Osteoblast (primary cell): ENCODE data around the gene TBC1D4. TPM values are rescaled to one million over a fixed set of nuclear protein-coding genes. Genes with fewer than 3 reads are reported as not detected.

Experiments used
- DNase-seq: peaks from one replicate; pipeline ENCODE4 v3.0.0; 2011; ENCODE audit warnings: low spot score, mixed read lengths; ENCODE audit not compliant: insufficient read length; ENCODE audit errors: missing footprints
- H2AFZ ChIP-seq: 2 replicates; pipeline ENCODE4 v1.6.0; 2011; ENCODE audit warnings: mild to moderate bottlenecking, low read length
- H3K27ac ChIP-seq: 2 replicates; pipeline ENCODE4 v1.5.1; 2011; ENCODE audit warnings: mild to moderate bottlenecking, low read depth, low read length, moderate library complexity
- H3K27me3 ChIP-seq: 2 replicates; pipeline ENCODE4 v1.6.0; 2012; ENCODE audit warnings: mild to moderate bottlenecking, control low read depth, inconsistent platforms, low read length, moderate library complexity; ENCODE audit not compliant: insufficient read depth
- H3K36me3 ChIP-seq: 2 replicates; pipeline ENCODE4 v1.5.1; 2011; ENCODE audit warnings: mild to moderate bottlenecking, low read length, control low read depth, moderate library complexity; ENCODE audit not compliant: insufficient read depth
- H3K4me1 ChIP-seq: 2 replicates; pipeline ENCODE4 v1.5.1; 2011; ENCODE audit warnings: mild to moderate bottlenecking, low read length, control low read depth, moderate library complexity; ENCODE audit not compliant: insufficient read depth
- H3K4me2 ChIP-seq: 2 replicates; pipeline ENCODE4 v1.6.0; 2011; ENCODE audit warnings: mild to moderate bottlenecking, low read length; ENCODE audit not compliant: insufficient read depth
- H3K4me3 ChIP-seq: fragments of 200-600 bp; sonication (generic); 3 replicates; pipeline ENCODE4 v1.5.1; 2012; ENCODE audit warnings: mild to moderate bottlenecking, low read length, inconsistent platforms; ENCODE audit not compliant: insufficient read depth
- H3K79me2 ChIP-seq: 2 replicates; pipeline ENCODE4 v1.6.0; 2012; ENCODE audit warnings: mild to moderate bottlenecking, low read length, control low read depth, inconsistent platforms; ENCODE audit not compliant: insufficient read depth
- H3K9me3 ChIP-seq: 2 replicates; pipeline ENCODE4 v1.5.1; 2011; ENCODE audit warnings: low read depth, low read length, control low read depth
- H4K20me1 ChIP-seq: 2 replicates; pipeline ENCODE4 v1.6.0; 2012; ENCODE audit warnings: mild to moderate bottlenecking, low read length, control low read depth; ENCODE audit not compliant: insufficient read depth
- total RNA-seq: library from RNA; depleted of rRNA; stranded (reverse); fragments of >200 nt; gene quantifications from 2 replicates; pipeline ENCODE4 v1.2.3, GENCODE V29; 2012
- TF ChIP-seq, protein P1 (sequence below): IDR thresholded peaks from 2 replicates; pipeline ENCODE4 v1.5.1; 2011; ENCODE audit warnings: mild to moderate bottlenecking, low read depth, low read length, moderate library complexity; ENCODE audit errors: extremely low read depth

Gene TBC1D4
- total RNA-seq, 1 donor: 19.5 TPM

DNA sequence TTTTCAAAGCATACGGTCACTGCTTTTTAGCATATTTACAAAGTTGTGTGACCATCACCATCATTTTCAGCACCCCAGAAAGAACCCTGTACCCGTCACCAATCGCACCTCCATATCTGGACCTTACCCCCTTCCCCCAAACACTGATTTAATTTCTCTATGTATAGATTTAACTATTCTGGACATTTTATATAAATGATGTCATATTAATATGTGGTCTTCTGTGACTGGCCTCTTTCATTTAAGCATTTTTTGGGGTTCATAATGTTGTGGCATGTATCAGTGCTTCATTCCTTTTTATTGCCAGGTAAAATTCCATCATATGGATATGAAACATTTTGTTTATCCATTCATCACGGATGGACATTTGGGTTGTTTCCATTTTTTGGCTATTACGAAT lies 74.0 kb downstream of the TBC1D4 start:
- Histone ChIP-seq H2AFZ (no peak overlapping the region), H3K27me3 (no peaks in the 10 kb centered on the region), H3K4me3 (no peak overlapping the region), H3K9me3 (no peaks in the 10 kb centered on the region), H4K20me1 (peaks cover 5% of the 10 kb centered on the region), H3K27ac (no peak overlapping the region), H3K79me2 (peaks cover 25% of the 10 kb centered on the region), H3K4me1 (peaks cover 8% of the 10 kb centered on the region), H3K4me2 (no peak overlapping the region), H3K36me3 (no peaks in the 10 kb centered on the region)
- DNase-seq: no peak
- TF ChIP-seq, protein P1, sequence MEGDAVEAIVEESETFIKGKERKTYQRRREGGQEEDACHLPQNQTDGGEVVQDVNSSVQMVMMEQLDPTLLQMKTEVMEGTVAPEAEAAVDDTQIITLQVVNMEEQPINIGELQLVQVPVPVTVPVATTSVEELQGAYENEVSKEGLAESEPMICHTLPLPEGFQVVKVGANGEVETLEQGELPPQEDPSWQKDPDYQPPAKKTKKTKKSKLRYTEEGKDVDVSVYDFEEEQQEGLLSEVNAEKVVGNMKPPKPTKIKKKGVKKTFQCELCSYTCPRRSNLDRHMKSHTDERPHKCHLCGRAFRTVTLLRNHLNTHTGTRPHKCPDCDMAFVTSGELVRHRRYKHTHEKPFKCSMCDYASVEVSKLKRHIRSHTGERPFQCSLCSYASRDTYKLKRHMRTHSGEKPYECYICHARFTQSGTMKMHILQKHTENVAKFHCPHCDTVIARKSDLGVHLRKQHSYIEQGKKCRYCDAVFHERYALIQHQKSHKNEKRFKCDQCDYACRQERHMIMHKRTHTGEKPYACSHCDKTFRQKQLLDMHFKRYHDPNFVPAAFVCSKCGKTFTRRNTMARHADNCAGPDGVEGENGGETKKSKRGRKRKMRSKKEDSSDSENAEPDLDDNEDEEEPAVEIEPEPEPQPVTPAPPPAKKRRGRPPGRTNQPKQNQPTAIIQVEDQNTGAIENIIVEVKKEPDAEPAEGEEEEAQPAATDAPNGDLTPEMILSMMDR: no peak

DNA sequence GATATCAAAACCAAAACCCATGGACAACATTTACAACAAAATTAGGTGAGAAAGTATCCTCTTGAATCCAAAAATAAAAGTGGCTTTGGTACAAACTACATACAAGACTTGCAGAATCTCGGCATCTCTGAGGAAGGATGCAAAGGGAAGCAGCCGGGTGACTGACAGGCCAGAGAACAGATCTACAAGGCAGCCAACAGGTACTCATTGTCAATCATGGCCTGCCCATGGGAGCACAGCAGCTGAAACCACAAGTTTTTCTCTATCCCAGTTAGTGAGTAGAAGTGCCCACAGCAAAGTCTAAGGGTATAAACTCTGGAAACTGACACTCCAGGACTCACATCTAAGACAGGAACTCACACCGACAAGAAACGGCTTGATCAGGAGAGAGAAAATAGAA lies 74.5 kb downstream of the TBC1D4 start:
- TF ChIP-seq, protein P1: no peak
- no peak overlapping the region for H2AFZ ChIP-seq
- DNase-seq: no peak

DNA sequence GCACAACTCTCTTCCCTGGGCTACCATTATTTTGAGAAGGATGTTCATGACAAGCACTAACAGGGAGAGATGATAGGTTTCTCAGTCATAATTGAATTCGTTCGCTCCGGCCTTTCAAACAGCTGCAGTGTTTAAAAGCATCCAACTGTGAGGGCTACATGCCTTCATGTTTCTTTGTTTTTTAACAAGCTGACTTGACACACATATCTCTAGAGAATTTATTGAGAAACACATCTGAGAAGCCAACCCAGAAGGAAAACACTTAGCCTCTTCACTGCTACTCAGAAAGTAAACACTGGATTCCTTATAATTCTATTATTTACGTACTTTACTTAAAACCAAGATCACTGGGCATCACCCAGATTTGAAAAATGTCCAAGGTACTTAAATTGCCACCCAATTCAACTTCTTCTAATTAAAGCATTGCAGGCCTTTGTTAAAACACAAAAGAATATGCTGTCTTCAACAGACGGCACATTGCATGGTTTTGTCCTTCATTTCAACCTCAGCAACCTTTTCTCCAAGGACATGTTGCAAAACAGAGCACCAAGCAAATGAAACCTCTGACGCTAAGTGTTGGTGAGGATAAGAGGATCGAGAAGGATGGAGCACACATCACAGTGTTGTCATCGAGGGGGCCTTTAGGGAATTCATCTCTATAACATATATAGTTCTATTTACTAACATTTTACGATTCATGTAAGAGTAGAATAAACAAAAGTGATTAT lies 75.8 kb downstream of the TBC1D4 start:
- Histone ChIP-seq H3K79me2 (peaks cover 24% of the 10 kb centered on the region), H3K9me3 (no peaks in the 10 kb centered on the region), H3K27me3 (no peaks in the 10 kb centered on the region), H2AFZ (no peak overlapping the region), H4K20me1 (peaks cover 8% of the 10 kb centered on the region), H3K36me3 (no peaks in the 10 kb centered on the region), H3K4me1 (peaks cover 8% of the 10 kb centered on the region), H3K27ac (no peak overlapping the region), H3K4me3 (no peak overlapping the region), H3K4me2 (peak overlapping the region; percentile 12)
- no peak for DNase-seq
- TF ChIP-seq, protein P1: no peak

More for the DNA sequence above, 74.5 kb downstream of the TBC1D4 start:
- H3K4me2 ChIP-seq: no peak overlapping the region
- no peaks in the 10 kb centered on the region for H3K27me3 ChIP-seq
- H3K27ac ChIP-seq: no peak overlapping the region
- H3K4me1 ChIP-seq: peaks cover 8% of the 10 kb centered on the region
- no peak overlapping the region for H3K4me3 ChIP-seq
- H3K36me3 ChIP-seq: no peaks in the 10 kb centered on the region
- H3K79me2 ChIP-seq: peaks cover 24% of the 10 kb centered on the region
- no peaks in the 10 kb centered on the region for H3K9me3 ChIP-seq
- peaks cover 5% of the 10 kb centered on the region for H4K20me1 ChIP-seq

DNA sequence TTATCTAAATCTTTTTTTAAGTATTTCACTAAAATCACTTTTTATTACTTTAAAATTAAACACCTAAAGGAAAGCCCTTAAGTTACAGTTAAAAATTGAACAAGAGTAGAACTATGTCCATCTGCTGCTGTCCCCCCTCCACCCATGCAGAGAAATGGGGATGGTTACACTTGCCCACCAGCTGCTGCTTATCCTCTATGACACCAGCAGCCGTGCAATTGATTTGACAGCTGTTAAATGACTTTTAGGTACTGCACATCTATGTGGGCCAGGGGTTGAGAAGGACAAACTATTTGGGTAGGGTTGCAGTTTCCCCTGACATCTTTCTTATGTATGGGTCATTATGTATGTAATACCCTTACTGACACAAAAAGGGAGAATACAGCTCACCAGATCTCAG lies 77.2 kb downstream of the TBC1D4 start:
- Histone ChIP-seq H3K4me2 (no peak overlapping the region), H3K79me2 (peaks cover 19% of the 10 kb centered on the region), H3K9me3 (no peaks in the 10 kb centered on the region), H3K36me3 (no peaks in the 10 kb centered on the region), H3K27me3 (no peaks in the 10 kb centered on the region), H3K4me3 (no peak overlapping the region), H4K20me1 (peaks cover 14% of the 10 kb centered on the region), H3K4me1 (peaks cover 8% of the 10 kb centered on the region), H3K27ac (no peak overlapping the region), H2AFZ (no peak overlapping the region)
- no peak for DNase-seq
- TF ChIP-seq, protein P1: no peak
